ENCODE results near the gene HNRNPUL2.
"Not testable (repeated sequence)": the region's sequence is repeated elsewhere in the genome, so short reads cannot be mapped to it uniquely, and the experiment has no call there.

Gene HNRNPUL2

GRCh38 chr11:62727165-62727871 lies at the start of gene HNRNPUL2:
Gene HNRNPUL2 (minus strand): TSS chr11:62727457. CDS start chr11:62727156, 301 bp downstream.
- peak; percentile 99 for DNase-seq

- DNase-seq, result no peak
Measured at GRCh38 chr11:62775646-62776045, 48.4 kb upstream of the HNRNPUL2 start.

DNA sequence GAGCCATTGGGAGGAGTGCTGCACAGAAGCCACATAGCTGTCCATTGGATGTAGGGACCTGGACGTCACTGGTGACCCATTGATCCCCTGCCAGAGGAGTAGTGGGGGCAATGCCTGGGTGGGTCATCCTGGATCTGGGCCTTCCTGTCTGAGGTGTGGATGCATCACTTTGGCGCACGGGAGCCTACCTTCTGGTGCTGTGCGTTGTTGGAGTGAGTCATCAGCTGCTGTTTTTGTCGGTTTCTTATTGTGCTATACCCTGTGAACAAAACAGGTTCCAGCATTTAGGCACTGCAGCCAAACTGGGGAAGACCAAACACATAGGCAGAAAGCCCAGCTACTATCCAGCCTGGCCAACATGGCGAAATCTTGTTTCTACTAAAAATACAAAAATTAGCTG lies 47.1 kb upstream of the HNRNPUL2 start:
- DNase-seq, result no peak

DNA sequence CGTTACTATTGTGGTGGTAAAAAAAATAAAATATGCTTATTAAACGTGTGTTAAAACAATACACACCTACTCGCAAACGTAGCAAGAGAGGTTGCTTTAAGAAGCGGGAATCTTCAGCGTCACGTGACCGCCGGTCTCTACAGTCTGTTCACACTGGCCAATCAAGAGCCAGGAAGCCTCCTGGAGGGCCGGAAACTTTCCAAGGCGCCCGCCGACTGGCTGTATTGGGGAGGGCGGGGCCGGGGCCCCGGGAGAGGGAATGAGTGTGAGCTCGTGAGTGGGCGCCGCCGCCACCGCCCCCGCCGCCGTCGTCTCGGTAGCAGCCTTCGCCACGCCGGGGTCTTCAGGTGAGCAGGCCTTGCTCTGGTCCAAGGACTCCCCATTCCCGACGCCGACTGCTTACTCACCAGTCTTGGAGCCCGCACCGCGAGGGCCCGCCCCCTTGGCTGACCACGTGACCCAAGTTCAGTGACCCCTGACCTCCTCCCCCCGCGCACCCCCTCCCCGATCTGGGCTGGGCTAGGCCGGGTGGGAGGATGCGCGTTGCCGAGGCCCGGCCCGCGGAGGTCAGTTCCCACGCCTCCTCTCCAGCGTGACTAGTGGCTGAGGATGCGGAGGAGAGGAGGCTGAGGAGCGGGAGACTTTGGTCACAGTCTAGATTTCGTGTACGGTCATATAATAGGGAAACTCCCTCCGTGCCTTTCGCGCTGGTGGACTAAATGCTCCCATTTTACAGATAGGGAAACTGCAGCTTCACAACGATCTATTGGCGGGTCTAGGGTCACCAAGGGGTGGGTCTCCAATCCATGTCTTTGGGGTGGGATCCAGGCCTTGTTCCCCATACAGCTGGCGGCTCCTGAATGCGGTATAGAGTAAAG lies 44.1 kb upstream of the HNRNPUL2 start, which contains the start of gene TAF6L:
TAF6L (plus strand) TSS at position 253 of the 878 bp plus-strand sequence. CDS start 4,388 bp downstream, outside the sequence.
- DNase-seq, result peak; percentile 97

GRCh38 chr11:62770778-62771143 lies 43.5 kb upstream of the HNRNPUL2 start:
- DNase-seq, result peak; percentile 72

GRCh38 chr11:62760867-62761227 lies 33.6 kb upstream of the HNRNPUL2 start:
- DNase-seq, result not testable (repeated sequence)

DNA sequence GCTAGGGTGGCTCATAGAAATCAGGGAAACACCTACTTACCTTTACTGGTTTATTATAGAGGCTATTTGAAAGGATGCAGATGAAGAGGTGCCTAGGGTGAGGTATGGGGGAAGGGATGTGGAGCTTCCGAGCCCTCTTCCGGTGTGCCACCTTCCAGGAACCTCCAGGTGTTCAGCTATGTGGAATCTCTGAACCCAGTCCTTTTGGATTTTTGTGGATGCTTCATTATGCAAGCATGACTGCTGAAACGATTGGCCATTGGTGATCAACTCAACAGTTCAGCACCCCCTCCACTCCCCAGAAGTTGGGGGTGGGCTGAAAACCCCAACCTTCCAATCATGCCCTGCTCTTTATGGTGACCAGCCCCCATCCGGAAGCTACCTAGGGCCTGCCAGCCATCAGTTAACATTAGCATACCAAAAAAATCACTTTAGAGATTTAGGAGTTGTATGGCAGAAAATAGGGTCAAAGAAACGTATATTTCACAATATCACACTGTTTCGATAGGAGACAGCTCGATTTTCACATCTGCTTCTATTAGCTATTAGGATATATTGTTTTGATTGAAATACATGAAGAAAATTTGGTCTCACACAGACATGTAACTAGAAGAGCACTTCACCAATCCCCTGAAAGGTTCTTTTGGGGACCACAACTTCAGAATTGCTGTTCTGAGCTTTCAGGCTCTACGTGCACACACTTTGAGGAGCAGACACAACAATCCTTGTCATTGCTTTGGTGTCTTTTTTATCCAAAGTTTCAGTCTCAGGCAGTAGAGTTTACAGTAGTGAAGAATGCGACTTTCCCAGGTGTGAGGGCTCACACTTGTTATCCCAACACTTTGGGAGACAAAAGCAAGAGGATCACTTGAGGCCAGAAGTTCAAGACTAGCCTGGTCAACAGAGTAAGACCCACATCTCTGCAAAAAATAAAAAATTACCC lies 30.9 kb upstream of the HNRNPUL2 start:
- DNase-seq, result no peak

DNA sequence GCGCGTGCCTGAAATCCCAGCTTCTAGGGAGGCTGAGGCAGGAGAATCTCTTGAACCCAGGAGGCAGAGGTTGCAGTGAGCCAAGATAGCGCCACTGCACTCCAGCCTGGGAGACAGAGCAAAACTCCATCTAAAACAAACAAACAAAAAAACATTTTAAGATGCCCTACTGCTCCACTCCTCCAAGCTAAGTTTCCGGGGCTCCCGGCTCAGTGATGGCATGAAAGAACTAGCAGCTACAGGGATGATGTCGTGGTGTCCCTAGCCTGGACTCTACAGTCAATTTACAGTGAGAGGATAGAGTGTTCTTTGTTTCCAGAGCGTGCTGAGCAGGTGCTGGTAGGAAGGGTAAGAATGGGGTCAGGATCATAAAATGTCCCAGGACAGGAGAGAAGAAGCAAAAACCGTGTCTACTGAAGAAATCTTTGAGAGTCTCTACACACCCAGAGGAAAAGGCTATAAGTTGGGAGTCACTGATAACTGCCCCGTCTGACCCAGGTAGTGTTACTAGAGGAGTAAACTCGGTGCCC lies 27.9 kb upstream of the HNRNPUL2 start:
- DNase-seq, result no peak

DNA sequence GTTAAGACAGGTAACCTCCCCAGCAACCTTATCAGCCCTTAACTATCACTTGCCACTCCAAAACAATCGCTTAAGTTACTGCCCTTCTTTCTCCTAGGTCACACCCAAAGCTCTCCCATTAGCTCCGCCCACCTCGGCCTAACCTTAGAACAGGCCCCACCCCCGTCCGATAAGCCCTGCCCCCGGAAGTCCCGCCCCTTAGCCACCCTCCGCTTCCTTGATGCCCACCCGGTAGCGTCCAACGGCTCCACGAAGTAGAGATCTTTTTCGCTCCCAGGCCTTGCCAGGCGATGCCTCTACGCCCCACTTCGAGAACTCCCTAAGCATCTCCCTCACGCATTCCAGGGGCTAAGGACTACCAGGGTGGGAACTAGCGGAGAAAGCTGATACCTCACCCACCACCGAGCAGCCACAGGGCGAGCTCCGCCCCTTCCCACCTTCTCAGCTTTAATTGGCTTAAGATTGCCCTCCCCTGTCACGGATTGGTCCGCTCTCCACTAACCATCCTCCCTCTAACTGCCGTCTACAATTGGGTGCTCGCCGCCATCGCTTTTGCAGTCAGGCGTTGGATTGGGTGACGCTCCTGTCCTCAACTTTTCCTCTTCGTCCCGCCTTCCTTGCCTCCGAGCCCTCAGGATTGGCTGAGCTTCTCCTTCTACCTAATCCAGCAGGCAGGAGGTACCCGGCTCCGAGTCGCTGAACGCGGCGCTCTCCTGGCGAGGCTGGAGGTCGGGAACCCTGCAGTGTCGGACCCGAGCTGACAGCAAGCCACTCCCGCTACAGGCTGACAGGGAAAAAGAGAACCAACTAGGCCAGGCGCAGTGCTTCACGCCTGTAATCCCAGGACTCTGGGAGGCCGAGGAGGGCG lies 26.7 kb upstream of the HNRNPUL2 start, which contains the start of gene ZBTB3:
ZBTB3 (minus strand) TSS at position 425 of the 868 bp plus-strand sequence. CDS start 496 bp downstream, outside the sequence.
- DNase-seq, result peak; percentile 97

- no peak for DNase-seq
Measured at GRCh38 chr11:62752994-62753735, 25.9 kb upstream of the HNRNPUL2 start.

DNA sequence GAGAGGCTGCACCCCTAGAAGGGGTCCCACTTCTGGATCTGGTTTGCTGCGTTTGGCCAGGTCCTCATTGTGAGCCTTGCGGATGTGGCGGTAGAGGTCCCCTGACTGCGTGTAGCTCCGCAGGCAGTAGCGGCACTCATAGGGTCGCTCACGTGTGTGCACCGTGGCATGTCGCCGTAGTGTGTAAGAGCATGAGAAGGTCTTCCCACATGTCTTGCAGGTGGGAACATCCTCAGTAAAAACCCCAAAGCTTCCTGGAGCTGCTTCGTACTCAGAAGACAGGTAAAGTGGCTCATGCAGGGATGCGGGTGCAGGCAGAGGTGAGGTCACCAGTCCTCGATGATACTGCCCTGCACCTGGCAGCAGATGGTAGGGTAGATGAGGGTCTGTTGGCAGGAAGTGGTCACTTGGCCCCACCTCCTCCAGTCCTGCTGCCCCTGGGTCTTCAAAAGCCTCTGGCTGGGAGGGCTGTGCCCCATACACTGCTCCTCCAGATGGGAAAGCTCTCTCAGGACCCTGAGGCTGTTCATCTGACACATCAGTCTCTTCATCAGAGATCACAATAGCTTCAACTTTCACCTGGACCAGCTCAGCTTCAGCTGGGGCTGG lies 25.0 kb upstream of the HNRNPUL2 start:
- DNase-seq, result no peak

GRCh38 chr11:62749931-62750330 lies 22.7 kb upstream of the HNRNPUL2 start:
- DNase-seq, result not testable (repeated sequence)

DNA sequence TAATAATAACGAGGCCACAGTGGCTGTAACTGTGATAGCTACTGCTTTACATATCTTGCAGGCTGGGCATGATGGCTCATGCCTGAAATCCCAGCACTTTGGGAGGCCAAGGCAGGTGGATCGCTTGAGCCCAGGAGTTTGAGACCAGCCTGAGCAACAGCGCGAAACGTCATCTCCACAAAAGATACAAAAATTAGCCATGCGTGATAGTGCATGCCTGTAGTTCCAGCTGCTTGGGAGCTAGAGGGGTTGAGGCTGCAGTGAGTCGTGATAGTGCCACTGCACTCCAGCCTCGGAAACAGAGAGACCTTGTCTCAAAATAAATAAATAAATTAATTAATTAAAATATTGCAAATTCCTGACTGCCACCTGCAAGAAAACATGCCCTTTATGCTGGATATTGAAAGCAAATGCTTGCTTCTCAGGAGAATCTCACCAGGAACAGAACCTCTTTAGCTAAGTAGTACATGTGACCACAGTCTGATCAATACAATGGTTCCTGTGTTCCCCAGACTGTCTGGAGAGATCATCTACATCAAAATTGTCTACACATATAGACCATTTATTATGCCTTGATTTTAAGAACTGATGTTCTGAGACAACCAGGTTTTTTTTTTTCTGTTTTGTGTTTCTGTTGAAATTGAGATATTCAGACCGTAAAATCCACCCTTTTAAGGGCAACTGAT lies 20.4 kb upstream of the HNRNPUL2 start:
- no peak for DNase-seq

DNA sequence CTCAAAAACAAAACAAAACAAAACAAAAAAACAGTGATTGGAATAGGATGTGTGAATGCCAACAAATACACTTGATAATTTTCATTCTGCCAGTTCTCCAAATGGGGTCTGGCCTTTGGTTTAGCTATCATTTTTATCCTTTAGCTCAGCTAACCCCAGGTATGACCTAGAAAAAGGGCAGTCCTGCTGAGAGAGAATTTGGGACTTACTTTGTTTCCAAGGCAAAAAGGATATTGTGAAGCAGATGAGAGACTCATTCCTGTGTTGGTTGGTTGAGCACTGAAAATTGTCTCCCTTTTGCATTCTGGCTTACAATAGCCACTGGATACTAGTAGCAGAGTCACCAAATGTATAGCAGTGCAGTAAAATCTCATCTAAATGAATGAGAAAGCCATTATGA lies 9.9 kb upstream of the HNRNPUL2 start:
- no peak for DNase-seq

- DNase-seq, result no peak
Measured at GRCh38 chr11:62732830-62733229, 5.6 kb upstream of the HNRNPUL2 start.

DNA sequence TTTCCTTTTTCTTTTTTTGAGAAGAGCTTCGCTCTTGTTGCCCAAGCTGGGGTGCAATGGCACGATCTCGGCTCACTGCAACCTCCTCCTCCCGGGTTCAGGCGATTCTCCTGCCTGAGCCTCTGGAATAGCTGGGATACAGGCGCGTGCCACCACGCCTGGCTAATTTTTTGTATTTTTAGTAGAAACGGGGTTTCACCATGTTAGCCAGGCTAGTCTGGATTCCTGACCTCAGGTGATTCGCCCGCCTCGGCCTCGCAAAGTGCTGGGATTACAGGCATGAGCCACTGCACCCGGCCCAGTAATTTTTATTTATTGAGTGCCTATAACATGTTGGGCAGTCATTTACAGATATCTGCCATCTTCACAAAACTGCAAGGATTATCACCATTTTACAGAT lies 2.8 kb upstream of the HNRNPUL2 start:
- not testable (repeated sequence) for DNase-seq

DNA sequence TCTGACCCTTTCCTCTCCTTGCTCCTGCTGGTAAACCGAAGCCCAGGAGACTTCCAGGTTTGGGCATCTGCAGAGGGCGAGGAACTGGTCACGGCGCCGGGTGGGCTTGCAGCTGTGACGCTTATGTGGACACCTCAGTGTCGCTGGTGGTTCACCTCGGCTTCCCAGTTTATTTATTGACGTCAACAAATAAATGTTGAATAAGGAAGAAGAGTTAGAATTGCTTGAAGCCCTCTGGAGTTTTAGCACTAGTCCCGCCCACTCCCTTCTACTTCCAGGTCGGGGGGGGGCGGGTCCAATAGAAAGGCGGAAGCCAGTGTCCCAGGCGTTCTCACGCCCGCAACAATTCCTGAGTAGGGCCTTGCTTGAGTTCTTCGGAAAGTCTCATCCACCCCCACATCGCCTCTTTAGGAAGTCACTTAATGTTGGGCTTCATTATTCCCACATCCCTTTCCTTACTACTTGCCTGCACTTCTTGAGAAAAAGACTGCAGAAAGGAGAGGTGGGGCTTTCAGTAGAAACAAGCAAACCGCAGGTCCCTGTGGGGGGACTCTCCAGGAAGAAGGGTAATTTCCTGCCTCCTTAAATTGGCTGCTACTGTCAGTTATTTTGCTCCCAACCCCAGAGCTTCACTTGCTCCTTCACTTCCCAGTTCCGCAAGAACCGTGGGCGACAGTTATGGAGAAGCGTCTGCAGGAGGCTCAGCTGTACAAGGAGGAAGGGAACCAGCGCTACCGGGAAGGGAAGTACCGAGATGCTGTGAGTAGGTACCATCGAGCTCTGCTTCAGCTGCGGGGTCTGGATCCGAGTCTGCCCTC lies 1.1 kb upstream of the HNRNPUL2 start, which contains the start of gene TTC9C:
TTC9C (plus strand) TSS at position 316 of the 818 bp plus-strand sequence; CDS start at position 679, 363 bp downstream.
- DNase-seq, result peak; percentile 85

- peak; percentile 83 for DNase-seq
Measured at GRCh38 chr11:62727872-62728170, 564 bp upstream of the HNRNPUL2 start.

- no peak for DNase-seq
Measured at GRCh38 chr11:62726915-62727164, 417 bp downstream of the HNRNPUL2 start.
